ENCODE data around the gene TADA2A. TPM values are rescaled to one million over a fixed set of nuclear protein-coding genes. Genes with fewer than 3 reads are reported as not detected.

TADA2A gene
- total RNA-seq, 1 experiment from 2014 or later = 24.6 TPM

- no peak overlapping the region for H3K9ac ChIP-seq (ENCODE audit: low read length)
- no peaks in the 10 kb centered on the region for H3K36me3 ChIP-seq (ENCODE audit: control insufficient read depth in 1 of 2, insufficient read depth in 2 of 2, low read length in 2 of 2)
- no peaks in the 10 kb centered on the region for H3K9me2 ChIP-seq (ENCODE audit: insufficient read depth)
- H3K4me2 ChIP-seq (ENCODE audit: low read length) = no peak overlapping the region
- no peak overlapping the region for H3K4me3 ChIP-seq (replicated peaks in 1 of 2; ENCODE audit: low read depth in 1 of 2, low read length in 2 of 2)
- H2AFZ ChIP-seq (ENCODE audit: low read depth, low read length, poor library complexity, severe bottlenecking) = no peak overlapping the region
- peaks cover 0 to 3% of the 10 kb centered on the region in 2 experiments; a peak in 1 of 4 replicates for H3K4me1 ChIP-seq (ENCODE audit: control insufficient read depth in 1 of 2, insufficient read depth in 2 of 2, low read length in 2 of 2)
- ChIA-PET CTCF (no interaction called here), RAD21 (ENCODE audit: low non-redundant PET in 1 of 2, low total read pairs in 2 of 2, uncharacterized antibody in 2 of 2, unreplicated experiment in 2 of 2) (no interaction called here), POLR2A (no interaction called here)
- TF ChIP-seq ATF3 (IDR thresholded peaks at IDR 0.05) (no peak), SP1 (IDR thresholded peaks at IDR 0.05; ENCODE audit: low read depth) (no peak), FOSL1 (IDR thresholded peaks at IDR 0.05; ENCODE audit: low read depth) (no peak), ZNF274 (IDR thresholded peaks at IDR 0.05; ENCODE audit: low read depth, low read length) (no peak), REST (IDR thresholded peaks at IDR 0.05; ENCODE audit: low read depth) (no peak), EGR1 (IDR thresholded peaks at IDR 0.05; ENCODE audit: low read depth) (no peak), EZH2 (IDR thresholded peaks at IDR 0.05) (no peak), POLR2A (IDR thresholded peaks at IDR 0.05; ENCODE audit: borderline replicate concordance, extremely low read depth, insufficient read depth, insufficient read length) (no peak), JUND (IDR thresholded peaks at IDR 0.05) (no peak), YY1 (IDR thresholded peaks at IDR 0.05; ENCODE audit: extremely low read depth, insufficient replicate concordance, low read depth, low read length) (no peak), ELF1 (IDR thresholded peaks at IDR 0.05; ENCODE audit: borderline replicate concordance, low read depth) (no peak), EZH2phosphoT487 (IDR thresholded peaks at IDR 0.05; ENCODE audit: borderline replicate concordance) (no peak), SIN3A (IDR thresholded peaks at IDR 0.05; ENCODE audit: low read depth) (no peak), RAD21 (IDR thresholded peaks at IDR 0.05; ENCODE audit: low read depth) (no peak)
- TF ChIP-seq, protein P1, sequence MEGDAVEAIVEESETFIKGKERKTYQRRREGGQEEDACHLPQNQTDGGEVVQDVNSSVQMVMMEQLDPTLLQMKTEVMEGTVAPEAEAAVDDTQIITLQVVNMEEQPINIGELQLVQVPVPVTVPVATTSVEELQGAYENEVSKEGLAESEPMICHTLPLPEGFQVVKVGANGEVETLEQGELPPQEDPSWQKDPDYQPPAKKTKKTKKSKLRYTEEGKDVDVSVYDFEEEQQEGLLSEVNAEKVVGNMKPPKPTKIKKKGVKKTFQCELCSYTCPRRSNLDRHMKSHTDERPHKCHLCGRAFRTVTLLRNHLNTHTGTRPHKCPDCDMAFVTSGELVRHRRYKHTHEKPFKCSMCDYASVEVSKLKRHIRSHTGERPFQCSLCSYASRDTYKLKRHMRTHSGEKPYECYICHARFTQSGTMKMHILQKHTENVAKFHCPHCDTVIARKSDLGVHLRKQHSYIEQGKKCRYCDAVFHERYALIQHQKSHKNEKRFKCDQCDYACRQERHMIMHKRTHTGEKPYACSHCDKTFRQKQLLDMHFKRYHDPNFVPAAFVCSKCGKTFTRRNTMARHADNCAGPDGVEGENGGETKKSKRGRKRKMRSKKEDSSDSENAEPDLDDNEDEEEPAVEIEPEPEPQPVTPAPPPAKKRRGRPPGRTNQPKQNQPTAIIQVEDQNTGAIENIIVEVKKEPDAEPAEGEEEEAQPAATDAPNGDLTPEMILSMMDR (IDR thresholded peaks at IDR 0.05 in 2 of 3, conservative IDR thresholded peaks at IDR 0.05 in 1 of 3; ENCODE audit: borderline replicate concordance in 1 of 3, insufficient read depth in 1 of 3, low read depth in 2 of 3, low read length in 2 of 3) = no peak
- TF ChIP-seq, protein P2, sequence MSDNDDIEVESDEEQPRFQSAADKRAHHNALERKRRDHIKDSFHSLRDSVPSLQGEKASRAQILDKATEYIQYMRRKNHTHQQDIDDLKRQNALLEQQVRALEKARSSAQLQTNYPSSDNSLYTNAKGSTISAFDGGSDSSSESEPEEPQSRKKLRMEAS (IDR thresholded peaks at IDR 0.05) = no peak
- TF ChIP-seq, protein P3, sequence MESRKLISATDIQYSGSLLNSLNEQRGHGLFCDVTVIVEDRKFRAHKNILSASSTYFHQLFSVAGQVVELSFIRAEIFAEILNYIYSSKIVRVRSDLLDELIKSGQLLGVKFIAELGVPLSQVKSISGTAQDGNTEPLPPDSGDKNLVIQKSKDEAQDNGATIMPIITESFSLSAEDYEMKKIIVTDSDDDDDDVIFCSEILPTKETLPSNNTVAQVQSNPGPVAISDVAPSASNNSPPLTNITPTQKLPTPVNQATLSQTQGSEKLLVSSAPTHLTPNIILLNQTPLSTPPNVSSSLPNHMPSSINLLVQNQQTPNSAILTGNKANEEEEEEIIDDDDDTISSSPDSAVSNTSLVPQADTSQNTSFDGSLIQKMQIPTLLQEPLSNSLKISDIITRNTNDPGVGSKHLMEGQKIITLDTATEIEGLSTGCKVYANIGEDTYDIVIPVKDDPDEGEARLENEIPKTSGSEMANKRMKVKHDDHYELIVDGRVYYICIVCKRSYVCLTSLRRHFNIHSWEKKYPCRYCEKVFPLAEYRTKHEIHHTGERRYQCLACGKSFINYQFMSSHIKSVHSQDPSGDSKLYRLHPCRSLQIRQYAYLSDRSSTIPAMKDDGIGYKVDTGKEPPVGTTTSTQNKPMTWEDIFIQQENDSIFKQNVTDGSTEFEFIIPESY (IDR thresholded peaks at IDR 0.05; ENCODE audit: extremely low read depth, insufficient replicate concordance, low read length) = no peak
- no peaks in the 10 kb centered on the region for H4K20me1 ChIP-seq (ENCODE audit: insufficient read depth)
- BruUV-seq (replicated peaks) = no TSS peak
- intact Hi-C loops (cut with micrococcal nuclease) = no loop called here
- ATAC-seq (no peak), DNase-seq (ENCODE audit: low read depth, low spot score) (no peak)
- peaks cover 96% of the 10 kb centered on the region for H3K79me2 ChIP-seq (ENCODE audit: insufficient read depth, low read length)
- no peaks in the 10 kb centered on the region for H3K27me3 ChIP-seq (ENCODE audit: insufficient read depth, low read length)
- no peak overlapping the region for H3K27ac ChIP-seq (ENCODE audit: low read depth, low read length)
- no peaks in the 10 kb centered on the region for H3K9me3 ChIP-seq (ENCODE audit: control insufficient read depth in 1 of 2, insufficient read depth in 1 of 2, low read depth in 1 of 2, low read length in 2 of 2)
Measured at GRCh38 chr17:37502009-37502936, 95.6 kb downstream of the TADA2A start.
